Measurements from ENCODE around the gene PRDM16.

GRCh38 chr1:3217181-3217641, 148.2 kb downstream of the PRDM16 start:
- TF ChIP-seq POLR2A (IDR thresholded peaks at IDR 0.05) (no peak), CTCF (IDR thresholded peaks at IDR 0.05) (no peak)

All from uterus (tissue), 2 donors.